CD4-positive, alpha-beta T cell treated with Interleukin-12 subunit alpha and Interleukin-12 subunit beta, for 1 hour (primary cell): ENCODE data around the gene CLEC2B.

Source experiments
- DNase-seq: peaks from one replicate; pipeline ENCODE4 v3.0.0-alpha.2; 2020

Gene CLEC2B

DNA sequence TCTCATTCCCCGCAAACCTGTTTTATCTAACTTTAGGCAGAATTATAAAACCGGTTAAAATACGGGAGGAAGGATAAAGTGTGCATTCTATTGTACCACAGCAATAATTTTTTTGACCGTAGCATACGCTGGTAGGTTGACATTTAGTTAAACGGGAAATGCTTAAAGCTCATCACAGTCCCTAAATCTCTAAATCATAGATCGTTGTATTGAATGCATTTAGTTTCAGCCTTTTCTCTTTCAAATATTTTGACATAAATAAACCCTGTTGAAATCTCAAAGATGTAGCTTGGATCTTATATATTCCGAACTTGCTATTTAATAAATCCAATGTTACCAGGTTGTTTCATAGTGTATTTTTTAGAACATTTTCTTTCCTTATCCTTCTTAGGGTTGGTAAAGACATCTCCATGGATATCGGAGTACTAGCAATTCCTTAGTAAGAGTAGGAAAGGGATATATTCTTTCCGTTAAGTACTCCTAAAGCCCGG lies 798 bp downstream of the CLEC2B start:
- DNase-seq: peak; percentile 29

GRCh38 chr12:9867531-9867930 lies 1.6 kb downstream of the CLEC2B start:
- DNase-seq: no peak

GRCh38 chr12:9866860-9867269 lies 2.3 kb downstream of the CLEC2B start:
- DNase-seq: no peak

DNA sequence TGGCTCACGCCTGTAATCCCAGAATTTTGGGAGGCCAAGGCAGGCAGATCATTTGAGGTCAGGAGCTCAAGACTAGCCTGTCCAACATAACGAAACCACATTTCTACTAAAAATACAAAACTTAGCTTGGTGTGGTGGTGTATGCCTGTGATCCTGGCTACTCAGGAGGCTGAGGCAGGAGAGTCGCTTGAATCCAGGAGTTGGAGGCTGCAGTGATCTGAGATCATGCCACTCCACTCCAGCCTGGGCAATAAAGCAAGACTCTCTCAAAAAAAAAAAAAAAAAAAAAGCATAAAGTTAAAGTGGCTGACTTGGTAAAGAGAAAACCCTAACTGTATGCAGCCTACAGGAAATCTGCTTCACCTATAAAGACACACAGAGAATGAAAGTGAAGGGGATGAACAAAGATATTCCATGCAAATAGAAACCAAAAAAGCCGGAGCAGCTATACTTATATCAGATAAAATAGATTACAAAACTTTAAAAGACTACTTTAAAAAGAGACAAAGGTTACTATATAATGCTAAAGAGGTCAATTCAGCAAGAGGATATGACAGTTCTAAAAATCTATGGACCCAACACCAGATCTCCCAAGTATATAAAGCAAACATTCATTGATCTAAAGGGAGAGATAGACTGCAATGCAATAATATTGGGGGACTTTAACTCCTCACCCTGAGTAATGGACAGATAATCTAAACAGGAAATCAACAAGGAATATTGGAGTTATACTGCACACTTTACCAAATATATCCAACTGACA lies 4.1 kb downstream of the CLEC2B start:
- peak; percentile 34 for DNase-seq

GRCh38 chr12:9858135-9858534 lies 11.0 kb downstream of the CLEC2B start:
- DNase-seq: no peak

GRCh38 chr12:9856894-9857293 lies 12.3 kb downstream of the CLEC2B start:
- DNase-seq: no peak

DNA sequence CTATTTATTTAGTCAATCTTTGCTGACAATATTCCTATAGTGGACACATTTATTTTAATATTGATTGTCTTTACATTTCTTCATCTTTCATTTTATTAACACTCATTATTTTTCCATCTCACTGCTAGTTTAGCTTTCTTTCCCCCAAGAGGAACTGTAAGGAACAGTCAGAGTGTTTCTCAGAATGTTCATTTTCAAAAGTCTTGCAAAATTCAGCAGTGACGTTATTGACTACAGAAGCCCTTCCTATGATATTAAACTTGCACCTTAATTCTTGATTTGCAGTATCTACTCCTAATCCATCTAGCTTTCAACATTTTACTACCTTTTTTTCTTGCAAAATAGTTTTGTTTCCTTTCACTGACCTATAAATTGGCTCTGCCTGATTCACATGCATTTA lies 13.0 kb downstream of the CLEC2B start:
- DNase-seq: no peak

GRCh38 chr12:9851927-9852326 lies 17.2 kb downstream of the CLEC2B start:
- DNase-seq: no peak

DNA sequence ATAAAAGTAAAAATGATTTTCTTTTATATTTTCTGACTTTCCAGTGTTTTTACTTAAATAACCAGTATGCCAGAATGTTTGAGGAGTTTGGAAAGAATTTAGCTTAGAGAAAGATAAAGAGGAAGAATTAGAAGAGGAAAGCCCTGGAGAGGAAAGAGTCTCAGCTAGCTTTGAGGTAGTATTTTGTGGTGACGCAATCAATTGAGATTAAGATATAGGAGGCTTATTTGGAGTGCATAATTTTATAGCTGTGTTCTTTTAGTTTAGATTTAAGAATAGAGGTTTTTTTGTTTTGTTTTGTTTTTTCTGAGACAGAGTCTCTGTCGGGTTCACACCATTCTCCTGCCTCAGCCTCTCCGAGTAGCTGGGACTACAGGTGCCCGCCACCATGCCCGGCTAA lies 18.1 kb downstream of the CLEC2B start:
- DNase-seq: no peak

DNA sequence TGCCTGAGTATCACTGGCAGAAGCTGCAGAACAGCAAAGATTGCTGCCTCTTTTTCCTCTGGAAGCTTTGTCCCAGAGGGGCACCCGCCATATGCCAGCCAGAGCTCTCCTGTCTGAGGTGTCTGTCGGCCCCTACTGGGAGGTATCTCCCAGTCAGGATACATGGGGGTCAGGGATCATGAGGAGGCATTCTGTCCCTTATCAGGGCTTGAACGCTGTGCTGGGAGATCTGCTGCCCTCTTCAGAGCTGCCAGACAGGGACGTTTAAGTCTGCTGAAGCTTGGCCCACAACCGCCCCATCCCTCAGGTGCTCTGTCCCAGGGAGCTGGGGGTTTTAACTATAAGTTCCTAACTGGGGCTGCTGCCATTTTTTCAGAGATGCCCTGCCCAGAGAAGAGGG lies 20.3 kb downstream of the CLEC2B start:
- DNase-seq: no peak

DNA sequence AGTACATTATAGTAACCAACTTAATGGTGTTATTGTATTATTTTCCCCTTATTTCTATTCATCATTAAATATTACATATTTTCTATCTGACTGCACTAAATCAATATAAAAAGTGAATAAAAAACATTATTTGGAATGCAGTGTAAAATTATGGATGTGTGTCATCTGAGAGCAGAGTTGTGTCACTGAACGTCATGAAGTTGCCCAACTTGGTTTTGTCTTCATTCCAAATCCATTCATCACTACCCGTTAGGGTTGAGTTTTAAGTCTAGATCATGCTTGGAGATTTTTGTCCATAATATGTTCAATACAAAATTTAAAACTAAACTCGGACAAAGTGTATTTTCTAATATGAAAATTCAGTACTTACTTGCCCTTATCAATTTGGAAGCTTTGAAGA lies 25.7 kb downstream of the CLEC2B start:
- no peak for DNase-seq

- DNase-seq: no peak
Measured at GRCh38 chr12:9831720-9832119, 37.4 kb downstream of the CLEC2B start.

DNA sequence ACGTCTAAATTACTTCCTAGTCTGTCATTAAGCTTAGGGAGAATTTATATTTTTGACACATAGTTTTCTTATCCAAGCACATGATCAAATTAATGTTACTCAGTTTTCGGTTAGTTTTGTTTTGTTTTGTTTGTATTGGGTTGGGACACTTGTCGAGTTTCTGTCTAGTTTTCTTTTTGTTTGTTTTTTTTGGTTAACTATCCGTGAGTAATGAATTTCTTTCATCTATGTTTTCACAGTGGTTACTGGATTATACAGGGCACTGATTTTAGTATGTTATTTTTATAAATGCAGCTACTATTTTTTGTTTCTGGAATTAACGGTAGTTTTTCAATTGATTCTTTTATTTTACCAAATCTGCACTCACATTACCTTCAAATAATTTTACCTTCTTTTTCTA lies 39.2 kb downstream of the CLEC2B start:
- DNase-seq: no peak

DNA sequence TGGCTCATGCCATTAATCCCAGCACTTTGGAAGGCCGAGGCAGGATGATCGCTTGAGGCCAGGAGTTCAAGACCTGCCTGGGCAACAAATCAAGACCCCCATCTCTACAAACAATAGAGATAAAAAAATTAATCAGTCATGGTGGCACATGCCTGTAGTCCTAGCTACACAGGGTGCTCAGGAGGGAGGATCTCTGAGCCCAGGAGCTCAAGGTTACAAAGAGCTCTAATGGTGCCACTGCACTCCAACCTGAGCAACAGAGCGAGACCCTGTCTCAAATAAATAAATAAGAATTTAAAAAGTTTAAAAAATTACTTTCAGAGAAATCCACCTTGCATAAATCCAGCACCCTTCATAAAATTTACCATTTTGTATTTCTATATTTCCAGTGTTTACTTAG lies 39.7 kb downstream of the CLEC2B start:
- no peak for DNase-seq

GRCh38 chr12:9827209-9827888 lies 41.8 kb downstream of the CLEC2B start, which contains the start of gene KLRF1:
Gene KLRF1 (plus strand): TSS chr12:9827481. CDS start chr12:9827545, 64 bp downstream.
- no peak for DNase-seq

DNA sequence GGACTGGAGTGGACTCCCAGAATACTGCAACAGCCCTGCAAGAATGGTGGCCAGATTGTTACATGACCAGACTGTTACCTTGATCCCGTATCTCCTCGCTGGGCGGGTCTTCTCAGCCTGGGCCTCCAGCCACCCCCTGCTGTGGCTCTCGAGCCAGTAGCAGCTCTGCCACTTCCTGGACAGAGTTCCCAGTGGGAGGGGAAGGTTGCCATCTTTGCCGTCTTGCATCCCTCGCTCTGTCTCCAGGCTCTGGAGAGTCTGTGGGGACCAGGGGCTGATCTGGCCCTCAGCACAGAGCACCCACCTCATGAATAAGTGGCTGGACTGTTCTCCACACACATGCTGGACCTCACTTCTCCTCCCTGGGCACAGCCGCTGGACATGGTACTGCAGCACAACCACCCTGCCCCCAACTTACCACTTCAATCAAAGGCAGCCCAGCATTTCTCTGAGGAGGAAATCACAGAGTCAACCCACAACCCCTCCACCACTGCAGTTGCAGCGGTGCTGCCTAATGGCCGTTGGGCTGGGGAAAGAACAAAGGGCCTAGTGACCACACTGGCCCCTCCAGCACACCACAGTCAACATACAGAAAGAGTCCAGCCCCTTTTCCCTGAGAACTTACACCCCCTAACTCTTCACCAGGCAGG lies 48.7 kb downstream of the CLEC2B start:
- DNase-seq: no peak

DNA sequence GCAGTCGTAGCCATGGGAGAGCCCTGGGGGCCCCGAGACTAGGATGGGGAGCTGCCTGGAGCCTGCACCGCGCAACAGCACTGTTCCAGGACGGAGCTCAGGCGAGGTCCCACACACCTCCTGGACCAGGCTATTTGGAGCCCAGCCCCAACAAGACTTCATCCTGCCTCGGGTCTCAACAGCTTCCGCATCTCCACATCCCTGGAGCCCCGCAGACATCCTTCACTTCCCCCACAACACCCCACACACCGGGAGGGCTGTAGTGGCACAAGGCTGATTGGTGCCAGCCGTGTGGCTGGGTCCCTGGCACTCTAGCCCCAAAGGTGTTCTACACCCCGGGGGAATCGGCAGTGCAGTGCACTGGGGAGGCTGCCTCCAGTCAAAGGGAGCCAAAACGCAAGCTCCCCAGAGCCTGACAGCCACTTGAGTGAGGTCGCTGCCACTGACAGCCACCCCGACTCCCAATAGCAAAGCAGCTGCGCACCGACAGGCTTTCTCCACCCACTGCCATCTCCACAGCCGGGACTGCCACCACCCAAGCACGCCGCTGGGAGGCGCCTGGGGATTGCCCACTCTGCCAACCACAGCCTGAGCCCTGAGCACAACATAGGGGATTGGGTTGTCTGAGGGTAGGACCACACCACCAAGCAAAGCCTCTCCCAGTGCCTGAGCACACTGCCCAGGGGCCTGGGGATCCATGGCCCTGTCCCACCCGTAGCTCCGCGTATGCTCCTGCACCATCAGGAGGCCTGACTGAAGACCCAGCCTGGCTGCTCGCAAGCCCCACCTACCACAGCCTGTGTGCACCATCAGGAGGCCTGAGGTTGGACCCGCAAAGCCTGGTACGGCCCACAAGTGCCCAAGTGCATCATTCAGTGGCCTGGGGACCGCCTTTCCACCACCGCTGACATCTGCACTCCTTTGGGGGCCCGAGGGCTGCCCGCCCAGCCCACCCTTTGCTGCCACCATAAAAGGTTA lies 55.0 kb downstream of the CLEC2B start:
- DNase-seq: peak; percentile 93

- no peak for DNase-seq
Measured at GRCh38 chr12:9811621-9812020, 57.5 kb downstream of the CLEC2B start.

- no peak for DNase-seq
Measured at GRCh38 chr12:9810671-9811070, 58.5 kb downstream of the CLEC2B start.

DNA sequence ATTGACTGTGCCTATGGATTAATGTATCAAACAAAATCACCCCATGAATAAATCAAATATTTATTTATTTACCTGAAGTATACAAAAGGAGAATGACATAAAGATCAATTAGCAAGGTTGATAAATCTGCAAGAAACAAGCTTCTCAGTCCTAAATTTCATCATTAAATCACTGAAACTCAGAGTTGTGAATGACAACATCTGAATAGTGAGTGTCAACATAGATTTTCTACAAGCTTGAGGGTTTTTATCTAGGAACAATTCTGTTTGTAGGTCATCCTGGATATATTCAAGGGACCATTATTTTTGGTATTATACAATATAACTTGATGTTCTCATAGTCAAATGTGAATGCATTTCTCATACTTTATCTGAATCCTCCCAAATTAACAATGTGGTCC lies 59.3 kb downstream of the CLEC2B start:
- DNase-seq: no peak

DNA sequence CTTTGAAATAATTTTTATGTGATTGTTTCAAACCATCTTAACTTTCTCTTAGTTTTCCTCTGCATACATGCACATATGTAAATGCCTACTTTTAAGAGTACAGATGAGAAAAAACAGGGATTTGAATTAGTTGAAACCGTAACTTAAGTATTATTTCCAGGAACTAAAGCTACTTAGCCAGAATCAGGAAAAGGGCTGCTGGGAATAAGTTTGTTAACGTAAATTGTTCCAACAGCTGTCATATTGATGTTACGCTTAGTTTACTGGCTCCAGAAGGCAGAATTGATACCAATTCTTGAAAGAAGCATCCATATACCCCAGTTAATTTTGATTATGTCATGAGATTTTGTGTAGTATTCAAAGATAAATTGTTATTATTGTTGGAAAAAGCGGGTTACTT lies 59.8 kb downstream of the CLEC2B start:
- no peak for DNase-seq

GRCh38 chr12:9808504-9808903 lies 60.6 kb downstream of the CLEC2B start:
- DNase-seq: no peak

DNA sequence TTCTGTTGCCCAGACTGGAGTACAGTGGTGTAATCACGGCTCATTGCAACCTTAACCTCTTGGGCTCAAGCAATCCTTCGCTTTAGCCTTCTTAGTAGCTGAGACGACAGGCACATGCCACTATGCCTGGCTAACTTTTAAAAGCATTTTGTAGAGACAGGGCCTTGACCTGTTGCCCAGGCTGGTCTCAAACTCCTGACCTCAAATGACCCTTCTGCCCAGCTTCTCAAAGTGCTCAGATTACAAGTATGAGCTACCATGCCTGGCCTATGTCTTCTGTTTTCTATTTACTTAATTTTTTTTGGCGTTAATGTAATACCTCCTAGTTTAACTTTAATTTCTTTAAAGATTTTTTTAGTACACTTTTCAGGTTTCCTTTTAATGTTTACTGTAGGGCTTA lies 62.4 kb downstream of the CLEC2B start:
- DNase-seq: no peak
